NCI-H226 (cell line): ENCODE measurements around the gene CBR3.

Source experiments
- DNase-seq: peaks from one replicate; pipeline ENCODE4 v3.0.0-alpha.2; 2015

The CBR3 gene

DNA sequence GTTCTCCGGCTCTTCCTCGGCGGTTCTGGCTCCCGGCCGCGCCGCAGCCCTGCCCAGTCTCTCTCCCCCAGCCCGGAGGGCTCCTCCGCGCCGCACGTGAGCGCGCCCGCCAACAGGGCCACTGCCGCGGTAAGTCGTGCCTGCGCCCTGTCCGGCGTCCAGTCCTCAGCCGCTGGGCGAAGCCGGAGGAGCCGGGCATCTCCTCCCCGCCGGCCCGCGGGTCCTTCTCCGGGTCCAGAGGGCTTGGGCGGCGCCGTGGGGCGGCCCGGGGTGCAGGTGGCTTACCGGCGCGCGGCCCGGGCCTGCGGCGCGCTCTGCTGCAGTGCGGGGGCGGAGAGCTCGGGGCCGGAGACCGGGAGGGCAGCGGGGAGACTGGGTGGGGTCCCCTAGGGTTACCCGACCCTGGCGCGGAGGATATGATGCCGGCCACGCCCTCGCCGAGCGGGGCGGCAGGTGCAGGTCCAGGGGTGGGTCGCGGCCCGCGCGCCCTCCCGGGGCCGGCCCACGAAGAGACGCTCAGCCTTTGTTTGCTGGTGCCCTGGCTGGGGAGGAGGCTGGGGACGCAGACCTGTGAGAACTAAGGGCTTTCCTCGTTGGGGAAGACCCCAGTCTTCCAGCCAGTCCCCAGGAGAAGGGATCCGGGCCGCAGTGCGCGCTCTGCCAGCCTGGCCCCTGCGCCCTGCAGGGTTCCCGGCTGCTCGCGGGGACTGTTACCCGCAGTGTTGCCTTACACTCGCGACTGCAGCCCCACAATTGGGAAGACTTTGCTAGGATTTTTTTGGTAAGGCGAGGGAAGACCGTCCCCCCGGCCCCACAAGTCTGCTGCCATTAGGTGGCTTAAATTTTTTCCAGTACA lies 22.2 kb downstream of the CBR3 start, which contains the start of gene DOP1B:
Gene DOP1B (plus strand): TSS at position 10 of the 856 bp plus-strand sequence. CDS start 7,910 bp downstream, outside the sequence.
- DNase-seq: no peak

DNA sequence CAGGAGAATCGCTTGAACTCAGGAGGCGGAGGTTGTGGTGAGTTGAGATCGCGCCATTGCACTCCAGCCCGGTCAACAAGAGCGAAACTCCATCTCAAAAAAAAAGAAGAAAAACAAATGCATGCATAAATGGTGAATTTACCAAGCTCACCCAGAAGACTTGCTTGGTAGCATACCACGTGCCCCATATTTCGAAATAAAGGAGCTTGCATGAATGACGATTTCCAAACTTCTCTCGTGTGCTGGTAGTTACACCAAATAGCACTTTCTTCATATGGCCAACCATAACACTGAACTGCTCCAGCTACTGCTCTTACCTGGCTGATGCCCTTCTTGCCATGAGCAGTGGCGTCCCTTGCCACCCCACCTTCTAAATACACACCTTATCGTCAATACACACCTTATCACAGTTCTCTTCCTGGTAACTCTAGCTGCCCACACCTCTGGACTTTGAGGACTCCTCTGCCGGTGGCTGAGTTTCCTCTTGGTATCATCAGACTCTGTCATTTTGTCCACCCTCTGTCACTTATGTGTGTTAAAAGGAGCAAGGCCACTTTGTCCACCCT lies 24.6 kb downstream of the CBR3 start:
- DNase-seq: no peak

GRCh38 chr21:36160850-36161178 lies 25.9 kb downstream of the CBR3 start:
- DNase-seq: no peak

- peak; percentile 24 for DNase-seq
Observed at GRCh38 chr21:36162631-36163030, 27.8 kb downstream of the CBR3 start.

GRCh38 chr21:36163750-36164741 lies 29.2 kb downstream of the CBR3 start:
- no peak for DNase-seq

GRCh38 chr21:36165356-36165755 lies 30.5 kb downstream of the CBR3 start:
- DNase-seq: no peak

GRCh38 chr21:36166705-36167104 lies 31.8 kb downstream of the CBR3 start:
- DNase-seq: no peak

GRCh38 chr21:36167541-36167940 lies 32.7 kb downstream of the CBR3 start:
- DNase-seq: no peak

DNA sequence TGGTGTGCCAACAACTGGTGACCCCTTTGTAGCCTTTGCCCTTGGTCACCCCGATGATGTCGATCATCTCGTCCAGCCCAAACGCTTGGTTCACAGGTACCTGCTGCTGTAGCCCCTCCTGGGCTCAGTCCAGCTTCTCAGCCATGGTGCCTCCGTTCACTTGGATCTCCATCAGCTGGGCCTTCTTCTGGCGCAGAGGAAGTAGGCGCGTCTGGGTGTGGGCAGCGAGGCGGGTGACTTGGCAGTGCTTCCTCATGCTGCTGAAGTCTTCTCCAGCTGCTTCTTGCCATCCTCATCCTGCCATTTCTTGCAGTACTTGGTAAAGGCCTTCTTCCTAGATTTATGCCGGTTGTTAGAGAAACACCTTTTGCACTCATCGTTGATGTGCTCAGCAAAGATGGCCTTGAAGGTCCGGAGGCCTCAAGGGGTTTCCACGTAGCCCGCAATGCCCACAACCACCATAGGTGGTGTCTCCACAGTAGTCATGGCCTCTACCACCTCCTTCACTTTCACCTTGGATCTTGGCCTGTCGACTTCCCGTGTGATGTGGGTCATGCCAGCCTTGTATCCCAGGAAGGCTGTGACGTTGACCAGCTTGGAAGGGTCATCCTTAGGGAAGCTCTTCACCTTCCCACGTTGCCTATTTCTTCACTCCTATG lies 34.7 kb downstream of the CBR3 start:
- no peak for DNase-seq

- no peak for DNase-seq
Observed at GRCh38 chr21:36170823-36171222, 35.9 kb downstream of the CBR3 start.

GRCh38 chr21:36171336-36171735 lies 36.5 kb downstream of the CBR3 start:
- no peak for DNase-seq

DNA sequence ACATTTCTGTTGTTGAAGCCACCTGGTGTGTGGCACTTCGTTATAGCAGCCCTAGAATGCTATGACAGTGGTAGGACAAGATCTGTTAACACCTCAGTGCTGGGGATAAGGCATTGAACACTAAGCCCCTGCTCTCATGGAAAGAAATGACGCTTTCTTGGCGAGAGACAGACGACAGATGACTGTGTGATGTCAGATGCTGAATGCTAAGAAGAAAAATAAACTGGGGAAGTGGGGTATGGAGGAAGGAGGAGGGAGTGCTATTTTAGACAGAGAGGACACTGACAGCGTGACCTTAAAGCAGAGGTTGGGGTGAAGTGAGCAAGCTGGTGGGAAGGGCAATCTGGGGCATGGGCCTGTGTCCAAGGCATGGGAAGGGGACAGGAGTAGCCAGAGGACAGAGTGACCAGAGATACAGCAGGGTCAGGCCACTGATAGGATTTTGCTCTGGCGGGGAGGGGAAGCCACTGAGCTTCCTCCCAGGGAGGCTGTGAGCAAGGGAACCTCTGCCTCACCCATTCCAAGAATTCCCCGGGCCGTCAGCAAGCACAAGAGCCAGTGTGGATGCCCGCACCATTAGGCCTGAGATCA lies 37.0 kb downstream of the CBR3 start:
- no peak for DNase-seq

DNA sequence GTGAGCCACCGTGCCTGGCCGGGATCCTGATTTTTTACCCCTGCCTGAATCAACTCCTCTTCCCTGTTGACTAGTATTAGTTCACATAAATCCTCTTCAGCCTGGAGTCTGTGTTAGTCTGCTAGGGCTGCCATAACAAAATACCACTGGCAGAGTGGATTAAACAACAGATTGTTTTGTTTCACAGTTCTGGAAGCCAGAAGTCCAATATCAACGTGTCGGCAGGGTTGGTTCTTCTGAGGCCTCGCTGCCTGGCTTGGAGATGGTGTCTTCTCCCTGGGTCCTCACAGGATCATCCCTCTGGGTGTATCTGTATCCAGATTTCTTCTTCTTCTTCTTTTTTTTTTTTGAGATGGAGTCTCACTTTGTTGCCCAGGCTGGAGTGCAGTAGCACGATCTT lies 39.9 kb downstream of the CBR3 start:
- no peak for DNase-seq

DNA sequence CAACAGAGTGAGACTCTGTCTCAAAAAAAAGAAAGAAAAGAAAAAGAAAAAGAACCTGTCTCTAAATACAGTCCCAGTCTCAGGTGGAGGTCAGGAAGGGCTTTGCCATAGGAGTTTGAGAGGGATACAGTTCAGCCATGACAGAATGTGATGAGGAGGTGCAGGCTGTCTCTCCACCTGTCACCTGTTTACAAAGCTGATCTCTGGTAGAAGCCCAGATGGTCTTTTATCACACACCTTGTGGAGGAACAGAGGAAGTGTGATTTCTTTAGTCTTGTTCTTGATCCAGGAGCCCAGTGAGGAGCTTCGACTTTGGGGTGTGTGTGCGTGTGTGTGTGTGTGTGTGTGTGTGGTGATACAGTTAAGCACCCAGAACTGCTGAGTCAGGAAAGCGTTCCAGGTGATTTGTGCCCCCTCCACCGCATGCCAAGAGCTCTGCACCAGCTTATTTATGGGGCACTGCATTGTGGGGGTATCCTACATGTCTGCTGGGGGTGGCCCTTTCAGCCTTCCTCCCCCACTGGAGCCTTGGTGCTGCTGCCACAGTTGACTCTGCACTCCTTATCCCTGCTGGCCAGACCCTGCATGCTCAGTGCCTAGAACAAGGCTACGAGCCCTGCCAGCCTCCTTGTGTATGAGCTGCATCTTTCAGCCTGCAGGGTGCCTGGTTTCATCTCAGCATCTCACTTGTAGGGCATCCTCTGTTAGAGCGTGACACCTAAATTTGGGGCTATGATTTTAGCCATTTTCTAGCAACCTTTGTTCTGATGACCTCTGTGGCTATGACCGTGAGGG lies 41.1 kb downstream of the CBR3 start:
- DNase-seq: no peak

DNA sequence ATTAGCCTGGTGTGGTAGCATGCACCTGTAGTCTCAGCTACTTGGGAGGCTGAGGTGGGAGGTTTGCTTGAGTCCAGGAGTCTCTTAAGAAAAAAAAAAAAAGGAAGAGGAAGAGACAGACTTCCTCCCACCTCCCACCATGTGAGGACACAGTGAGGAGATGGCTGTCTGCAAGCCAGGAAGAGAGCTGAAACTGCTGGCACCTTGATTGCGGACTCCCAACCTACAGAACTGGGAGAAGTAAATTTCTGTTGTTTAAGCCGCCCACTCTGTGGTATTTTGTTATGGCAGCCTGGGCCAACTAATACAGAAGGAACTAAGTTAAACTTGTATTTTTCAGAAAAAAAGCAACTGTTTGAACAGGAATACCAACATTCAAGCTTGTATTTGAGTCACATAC lies 43.5 kb downstream of the CBR3 start:
- no peak for DNase-seq

GRCh38 chr21:36179145-36179544 lies 44.3 kb downstream of the CBR3 start:
- DNase-seq: no peak

GRCh38 chr21:36180963-36181362 lies 46.1 kb downstream of the CBR3 start:
- no peak for DNase-seq

DNA sequence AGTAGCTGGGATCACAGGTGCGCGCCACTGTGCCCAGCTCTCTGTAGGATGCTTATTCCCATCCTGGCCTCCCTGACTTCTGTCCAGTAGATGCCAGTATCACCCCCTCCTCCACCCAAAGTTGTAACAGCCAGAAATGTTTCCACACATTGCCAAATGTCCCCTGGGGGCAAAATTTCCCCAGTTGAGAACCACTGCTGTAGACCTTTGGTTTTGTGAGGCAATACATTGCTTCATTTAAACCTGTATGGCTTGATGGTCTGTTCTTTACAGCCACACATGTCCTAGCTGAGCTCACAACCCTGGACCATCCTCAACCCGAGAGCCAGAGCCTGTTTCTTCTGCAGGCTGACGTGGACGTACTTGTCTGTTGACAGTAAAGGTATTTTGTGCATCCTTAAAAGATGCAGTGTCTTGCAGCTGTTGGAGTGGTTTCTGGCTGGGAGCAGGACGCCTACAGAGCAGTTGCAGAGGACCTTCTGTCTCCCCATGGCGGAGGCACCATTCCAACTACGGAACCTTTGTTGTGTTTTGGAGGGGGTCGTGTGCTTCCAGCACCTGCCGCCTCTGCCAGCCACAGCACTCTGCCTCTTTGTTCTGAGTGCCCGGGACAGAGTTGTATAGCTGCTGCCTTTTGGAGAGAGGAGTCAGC lies 48.4 kb downstream of the CBR3 start:
- DNase-seq: no peak

DNA sequence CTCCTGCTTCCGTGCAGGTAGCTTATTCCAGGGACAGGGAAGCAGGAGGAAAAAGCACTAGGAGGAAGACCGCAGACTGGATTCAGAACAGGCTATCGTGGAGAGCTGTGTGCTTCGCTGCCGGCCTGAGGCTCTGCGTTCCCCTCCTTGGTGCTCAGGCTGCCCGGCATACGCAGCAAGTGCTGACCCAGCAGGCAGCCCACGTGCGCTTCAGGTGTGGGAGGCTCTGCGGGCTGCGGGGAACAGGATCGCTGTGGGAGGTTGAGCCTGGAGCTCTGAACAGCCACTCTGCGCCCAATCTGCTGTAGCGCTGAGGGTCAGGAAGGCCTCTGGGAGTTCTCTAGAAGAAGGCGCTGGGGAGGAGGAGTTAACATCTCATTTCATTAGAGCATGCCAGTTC lies 49.7 kb downstream of the CBR3 start:
- no peak for DNase-seq

DNA sequence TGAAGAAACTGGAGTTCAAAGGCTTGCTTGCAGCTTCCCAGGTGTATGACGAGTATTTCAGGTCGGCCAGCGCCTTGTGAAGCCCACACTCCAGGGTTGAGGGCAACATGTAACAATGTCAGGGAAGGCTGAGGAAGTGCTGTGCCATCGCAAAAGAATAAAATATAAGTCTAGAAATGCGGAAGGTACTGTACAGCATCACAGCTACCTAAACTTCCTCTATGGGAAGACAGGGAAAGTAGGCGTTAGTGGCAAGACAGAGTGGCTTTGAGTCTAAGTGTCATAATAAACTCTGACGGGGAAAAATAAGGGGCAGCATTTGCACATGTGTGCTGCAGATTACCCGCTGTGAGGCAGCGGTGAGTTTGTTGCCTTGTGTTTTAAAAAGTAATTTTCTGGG lies 50.6 kb downstream of the CBR3 start:
- no peak for DNase-seq

GRCh38 chr21:36186081-36186480 lies 51.2 kb downstream of the CBR3 start:
- DNase-seq: no peak
